HUES6 (cell line): ENCODE results near the gene ZNF77.
"Not testable (repeated sequence)": the region's sequence is repeated elsewhere in the genome, so short reads cannot be mapped to it uniquely, and the experiment has no call there.

Experiments
- H3K27ac ChIP-seq: 2 replicates; pipeline ENCODE4 v1.7.0; 2013; ENCODE audit warnings: low read depth, mild to moderate bottlenecking, low read length, inconsistent platforms
- H3K27me3 ChIP-seq: 2 replicates; pipeline ENCODE4 v1.6.1; 2013; ENCODE audit warnings: low read length; ENCODE audit not compliant: control insufficient read depth, insufficient read depth
- H3K36me3 ChIP-seq: 2 replicates; pipeline ENCODE4 v1.6.1; 2013; ENCODE audit warnings: low read length; ENCODE audit not compliant: control insufficient read depth, insufficient read depth
- H3K4me1 ChIP-seq: 2 replicates; pipeline ENCODE4 v1.6.1; 2013; ENCODE audit warnings: low read length; ENCODE audit not compliant: control insufficient read depth, insufficient read depth
- H3K4me3 ChIP-seq: 2 replicates; pipeline ENCODE4 v1.5.1; 2013; ENCODE audit warnings: low read depth, low read length
- H3K9ac ChIP-seq: one replicate; pipeline ENCODE4 v1.6.1; 2013; ENCODE audit warnings: mild to moderate bottlenecking, low read length
- H3K9me3 ChIP-seq: 2 replicates; pipeline ENCODE4 v1.6.1; 2013; ENCODE audit warnings: low read depth, low read length; ENCODE audit not compliant: control insufficient read depth, insufficient read depth

ZNF77 gene

DNA sequence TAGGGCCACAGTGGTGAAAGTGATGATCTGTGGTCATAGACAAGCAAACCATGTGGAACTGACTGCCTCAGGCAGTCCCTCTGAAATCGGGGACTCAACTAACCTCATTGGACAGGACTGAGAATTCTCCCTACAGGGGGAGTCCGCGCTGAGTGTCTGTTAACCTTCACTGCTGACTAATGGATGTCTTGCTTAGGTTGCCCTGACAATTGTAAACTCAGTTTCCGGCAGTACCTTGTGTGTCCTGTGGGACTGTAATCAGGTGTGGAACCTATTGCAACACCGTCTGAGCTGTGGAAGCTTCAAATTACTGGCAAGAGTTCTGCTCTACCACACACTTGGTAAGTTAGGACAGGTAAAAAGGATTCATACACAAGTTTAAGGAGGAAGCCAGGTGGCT, 21.8 kb downstream of the ZNF77 start:
- H3K4me1 ChIP-seq: 0 out of 2 replicates have a peak, but pooled peaks cover 8% of the 10 kb centered on the region
- H3K27ac ChIP-seq: no peak overlapping the region
- H3K9ac ChIP-seq: no peak overlapping the region
- H3K9me3 ChIP-seq: peaks cover 22% of the 10 kb centered on the region
- peaks cover 16% of the 10 kb centered on the region for H3K36me3 ChIP-seq
- H3K27me3 ChIP-seq: no peaks in the 10 kb centered on the region
- H3K4me3 ChIP-seq: no peak overlapping the region

DNA sequence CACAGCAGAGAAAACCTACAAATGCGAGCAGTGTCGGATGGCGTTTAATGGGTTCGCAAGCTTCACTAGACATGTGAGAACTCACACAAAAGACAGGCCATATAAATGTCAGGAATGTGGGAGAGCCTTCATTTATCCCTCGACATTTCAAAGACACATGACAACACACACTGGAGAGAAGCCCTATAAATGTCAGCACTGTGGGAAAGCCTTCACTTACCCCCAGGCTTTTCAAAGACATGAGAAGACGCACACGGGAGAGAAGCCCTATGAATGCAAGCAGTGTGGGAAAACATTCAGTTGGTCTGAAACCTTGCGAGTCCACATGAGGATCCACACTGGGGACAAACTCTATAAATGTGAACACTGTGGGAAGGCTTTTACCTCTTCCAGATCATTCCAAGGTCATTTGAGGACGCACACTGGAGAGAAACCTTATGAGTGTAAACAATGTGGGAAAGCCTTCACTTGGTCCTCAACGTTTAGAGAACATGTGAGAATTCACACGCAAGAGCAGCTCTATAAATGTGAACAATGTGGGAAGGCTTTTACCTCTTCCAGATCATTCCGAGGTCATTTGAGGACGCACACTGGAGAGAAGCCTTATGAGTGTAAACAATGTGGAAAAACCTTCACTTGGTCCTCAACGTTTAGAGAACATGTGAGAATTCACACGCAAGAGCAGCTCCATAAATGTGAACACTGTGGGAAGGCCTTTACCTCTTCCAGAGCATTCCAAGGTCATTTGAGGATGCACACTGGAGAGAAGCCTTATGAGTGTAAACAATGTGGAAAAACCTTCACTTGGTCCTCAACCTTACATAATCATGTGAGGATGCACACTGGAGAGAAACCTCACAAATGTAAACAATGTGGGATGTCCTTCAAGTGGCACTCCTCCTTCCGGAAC, 27.2 kb downstream of the ZNF77 start:
- peaks cover 68% of the 10 kb centered on the region for H3K9me3 ChIP-seq

DNA sequence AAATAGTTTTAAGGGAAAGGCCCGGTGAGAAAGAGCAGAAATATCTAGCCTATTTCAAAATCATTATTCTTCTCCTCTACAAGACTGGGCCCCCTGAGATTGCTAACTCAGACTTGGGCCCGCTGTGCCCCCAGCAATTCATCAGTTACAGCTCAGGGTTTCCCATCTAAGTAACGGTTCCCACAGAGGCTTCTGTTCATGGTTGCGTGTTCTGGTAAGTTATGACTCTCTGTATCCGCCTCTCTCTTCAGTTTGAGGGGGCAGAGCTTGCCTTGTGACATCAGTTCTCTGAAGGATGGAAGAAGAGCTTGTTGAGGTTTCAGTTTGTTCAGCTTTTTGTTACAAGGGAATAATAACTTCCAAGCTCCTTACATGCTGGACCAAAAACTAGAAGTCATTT, 32.5 kb downstream of the ZNF77 start:
- no peak overlapping the region for H3K4me3 ChIP-seq
- no peaks in the 10 kb centered on the region for H3K27me3 ChIP-seq
- H3K27ac ChIP-seq: no peak overlapping the region
- no peaks in the 10 kb centered on the region for H3K4me1 ChIP-seq
- peaks cover 66% of the 10 kb centered on the region for H3K9me3 ChIP-seq
- peaks cover 34% of the 10 kb centered on the region for H3K36me3 ChIP-seq
- no peak overlapping the region for H3K9ac ChIP-seq

More for the DNA sequence above, 27.2 kb downstream of the ZNF77 start:
- Histone ChIP-seq H3K27me3 (no peaks in the 10 kb centered on the region), H3K27ac (no peak overlapping the region), H3K4me1 (no peaks in the 10 kb centered on the region), H3K9ac (no peak overlapping the region), H3K36me3 (peaks cover 49% of the 10 kb centered on the region), H3K4me3 (peak overlapping the region; percentile 17; the same call in 1 of the 2 replicates)

DNA sequence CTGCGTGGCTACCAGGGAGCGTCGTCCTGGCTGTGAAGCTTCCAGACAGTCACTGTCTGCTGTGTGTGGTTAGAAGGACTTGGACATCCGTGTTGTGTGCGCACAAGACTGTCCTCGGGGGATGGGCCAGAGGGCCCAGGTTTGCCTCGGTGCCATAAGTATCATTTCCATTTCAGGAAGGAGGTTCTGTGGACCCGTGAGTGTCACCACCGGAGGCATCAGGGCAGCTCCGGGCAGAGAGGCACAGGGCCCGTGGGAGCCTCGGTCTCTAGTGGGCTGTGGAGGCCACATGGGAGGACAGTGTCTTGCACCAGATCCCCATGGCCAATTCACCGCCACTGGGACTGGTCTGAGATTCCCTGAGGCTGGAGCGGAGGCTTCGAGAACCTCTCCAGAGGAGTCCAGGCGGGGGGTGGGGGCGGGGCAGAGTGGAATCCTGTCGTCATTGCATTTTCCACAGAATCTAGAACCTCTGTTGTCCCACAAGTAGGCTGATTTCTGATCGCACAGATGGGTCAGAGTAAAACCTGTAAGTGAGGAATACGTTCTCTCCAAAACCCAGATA, 38.1 kb downstream of the ZNF77 start:
- no peaks in the 10 kb centered on the region; the same call in 1 of the 2 replicates for H3K4me1 ChIP-seq
- no peak overlapping the region for H3K27ac ChIP-seq
- no peak overlapping the region for H3K9ac ChIP-seq
- H3K9me3 ChIP-seq: peaks cover 26% of the 10 kb centered on the region
- 0 out of 2 replicates have a peak, but pooled peaks cover under 1% of the 10 kb centered on the region for H3K36me3 ChIP-seq
- H3K4me3 ChIP-seq: no peak overlapping the region
- no peaks in the 10 kb centered on the region for H3K27me3 ChIP-seq

DNA sequence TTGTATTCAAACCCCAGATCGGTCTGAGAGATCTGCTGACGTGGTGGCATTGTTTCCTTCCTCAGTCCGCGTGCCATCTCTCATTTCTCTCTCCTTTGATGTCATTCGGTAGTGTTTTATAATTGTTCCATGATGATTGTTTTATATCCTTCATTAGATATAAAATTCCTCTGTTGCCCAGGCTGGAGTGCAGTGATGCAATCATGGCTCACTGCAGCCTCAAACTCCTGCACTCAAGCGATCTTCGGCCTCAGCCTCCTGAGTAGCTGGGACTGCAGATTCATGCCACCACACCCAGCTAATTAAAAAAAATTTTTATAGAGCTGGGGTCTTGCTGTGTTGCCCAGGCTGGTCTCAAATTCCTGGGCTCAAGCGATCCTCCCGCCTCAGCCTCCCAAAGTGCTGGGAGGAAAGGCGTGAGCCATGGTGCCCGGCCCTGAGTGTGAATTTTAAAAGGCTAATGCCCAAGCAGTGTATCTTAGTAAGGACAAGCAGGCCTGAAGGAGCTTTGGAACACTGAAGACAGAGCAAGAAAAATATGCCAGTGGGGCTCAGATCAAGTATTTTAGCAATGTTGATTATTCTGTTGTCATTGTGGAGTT, 38.8 kb downstream of the ZNF77 start:
- no peaks in the 10 kb centered on the region for H3K36me3 ChIP-seq
- no peaks in the 10 kb centered on the region for H3K27me3 ChIP-seq
- H3K9ac ChIP-seq: no peak overlapping the region
- no peak overlapping the region for H3K27ac ChIP-seq
- H3K9me3 ChIP-seq: peaks cover 20% of the 10 kb centered on the region; the same call in 1 of the 2 replicates
- H3K4me1 ChIP-seq: no peaks in the 10 kb centered on the region; the same call in 1 of the 2 replicates
- H3K4me3 ChIP-seq: no peak overlapping the region

- H3K4me3 ChIP-seq, H3K27me3 ChIP-seq, H3K4me1 ChIP-seq, H3K27ac ChIP-seq, H3K9ac ChIP-seq, H3K36me3 ChIP-seq: not testable (repeated sequence)
- peaks cover 12% of the 10 kb centered on the region; the same call in 1 of the 2 replicates for H3K9me3 ChIP-seq
Observed at GRCh38 chr19:2903326-2903725, 41.4 kb downstream of the ZNF77 start.

GRCh38 chr19:2902590-2903218, 42.1 kb downstream of the ZNF77 start:
- no peaks in the 10 kb centered on the region for H3K36me3 ChIP-seq
- H3K9me3 ChIP-seq: peaks cover 11% of the 10 kb centered on the region; the same call in 1 of the 2 replicates
- H3K9ac ChIP-seq: no peak overlapping the region
- no peak overlapping the region; the same call in 1 of the 2 replicates for H3K4me3 ChIP-seq
- H3K4me1 ChIP-seq: no peaks in the 10 kb centered on the region; the same call in 1 of the 2 replicates
- H3K27me3 ChIP-seq: no peaks in the 10 kb centered on the region
- H3K27ac ChIP-seq: no peak overlapping the region

GRCh38 chr19:2900296-2901252, 44.2 kb downstream of the ZNF77 start, which contains the start of gene ZNF57:
Gene ZNF57, plus strand, starts transcription at chr19:2900928. Its CDS starts 118 bp downstream, at chr19:2901046.
- Histone ChIP-seq H3K27me3 (no peaks in the 10 kb centered on the region), H3K27ac (peak within 1 kb of the TSS; percentile 70; the same call in 1 of the 2 replicates), H3K36me3 (no peaks in the 10 kb centered on the region), H3K9ac (peak within 1 kb of the TSS; percentile 88), H3K9me3 (peaks cover 22% of the 10 kb centered on the region), H3K4me1 (no peaks in the 10 kb centered on the region), H3K4me3 (peak within 1 kb of the TSS; percentile 99)

DNA sequence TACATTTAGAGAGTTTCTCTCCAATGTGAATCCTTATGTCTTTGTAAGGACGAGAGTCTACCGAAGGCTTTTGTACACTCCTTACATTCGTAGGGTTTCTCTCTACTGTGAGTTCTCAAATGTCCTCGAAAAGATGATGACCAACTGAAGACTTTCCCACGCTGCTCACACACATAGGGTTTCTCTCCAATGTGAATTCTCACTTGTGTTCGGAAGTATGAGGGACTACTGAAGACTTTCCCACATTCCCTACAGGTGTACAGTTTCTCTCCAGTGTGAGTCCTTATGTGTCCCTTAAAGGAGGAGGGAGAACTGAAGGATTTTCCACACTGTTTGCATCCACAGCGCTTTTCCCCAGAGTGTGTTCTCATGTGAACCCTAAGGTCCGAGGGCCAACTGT, 48.1 kb downstream of the ZNF77 start:
- no peaks in the 10 kb centered on the region for H3K36me3 ChIP-seq
- peaks cover 24% of the 10 kb centered on the region for H3K9me3 ChIP-seq
- H3K27ac ChIP-seq: no peak overlapping the region
- no peak overlapping the region for H3K9ac ChIP-seq
- no peak overlapping the region for H3K4me3 ChIP-seq
- H3K27me3 ChIP-seq: no peaks in the 10 kb centered on the region
- no peaks in the 10 kb centered on the region for H3K4me1 ChIP-seq

GRCh38 chr19:2890531-2890930, 54.2 kb downstream of the ZNF77 start:
- not testable (repeated sequence) for H3K27me3 ChIP-seq, H3K27ac ChIP-seq, H3K4me3 ChIP-seq, H3K36me3 ChIP-seq, H3K4me1 ChIP-seq, H3K9me3 ChIP-seq, H3K9ac ChIP-seq
